NCI-H526 (cell line): ENCODE data around the gene WDFY4.
A peak's percentile ranks its signal among the peaks of the same experiment; 100 is the strongest.

Experiments
- DNase-seq, 2 experiments: peaks; one replicate each; lab custom pipeline; 2025; lab: John Stamatoyannopoulos, UW

The WDFY4 gene

DNA sequence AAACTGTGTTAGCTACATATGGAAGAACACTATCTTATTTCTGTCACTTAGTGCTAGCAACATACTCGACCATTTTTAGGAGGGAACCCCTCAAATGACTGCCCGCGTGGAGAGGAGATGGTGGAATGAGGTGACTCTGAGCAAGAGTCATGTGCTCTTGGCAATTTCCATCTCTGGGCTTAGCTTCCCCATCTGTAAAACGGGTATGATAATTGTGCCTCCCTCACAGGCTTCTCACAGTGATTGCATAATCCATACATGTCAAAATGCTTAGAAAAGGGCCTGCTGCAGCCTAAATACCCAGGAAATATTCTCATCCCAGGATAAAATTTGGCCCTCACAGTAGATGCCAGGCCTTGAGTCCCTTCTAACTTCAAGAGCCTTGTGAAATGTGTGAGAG, 86.6 kb downstream of the WDFY4 start:
- DNase-seq = no peak

GRCh38 chr10:48772059-48772458, 87.4 kb downstream of the WDFY4 start:
- no peak for DNase-seq

- DNase-seq = no peak
These were observed 88.9 kb downstream of the WDFY4 start for GRCh38 chr10:48773580-48773979.

DNA sequence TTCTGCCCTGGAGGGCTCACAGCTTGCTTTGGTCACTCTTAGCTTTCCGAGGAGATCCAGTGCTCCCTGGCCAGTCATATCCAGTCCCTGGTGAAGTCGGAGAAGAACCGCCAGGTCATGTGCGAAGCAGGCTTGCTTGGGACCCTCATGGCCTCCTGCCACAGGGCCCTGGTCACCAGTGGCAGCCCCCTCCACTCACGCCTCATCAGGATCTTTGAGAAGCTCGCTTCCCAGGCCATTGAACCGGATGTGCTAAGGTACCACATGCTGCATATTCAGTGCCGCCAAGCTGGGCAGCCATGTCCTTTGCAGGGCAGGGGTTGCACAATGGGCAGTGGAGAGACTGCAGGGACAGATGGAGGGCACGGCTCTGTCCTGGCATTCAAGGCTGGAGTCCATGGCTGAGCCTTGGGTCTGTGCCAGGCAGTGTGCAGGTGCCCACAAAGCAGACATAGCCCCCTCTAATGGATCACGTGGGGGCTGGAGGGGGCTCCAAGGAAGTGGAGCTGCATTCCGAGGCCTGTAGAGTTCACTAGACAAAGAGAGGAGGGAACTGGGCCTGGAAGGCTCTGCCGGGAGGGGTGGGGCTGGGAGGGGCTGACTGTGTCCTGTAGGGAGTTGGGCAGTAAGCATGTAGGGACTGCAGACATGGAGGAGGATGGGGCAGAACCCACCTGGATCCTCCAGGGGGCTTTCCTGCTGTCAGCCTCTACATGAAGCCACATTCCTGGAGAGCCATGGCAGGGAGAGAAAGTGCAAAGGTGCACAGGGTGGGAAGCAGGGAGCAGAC, 89.9 kb downstream of the WDFY4 start:
- DNase-seq = no peak

GRCh38 chr10:48775206-48775517, 90.5 kb downstream of the WDFY4 start:
- no peak for DNase-seq

DNA sequence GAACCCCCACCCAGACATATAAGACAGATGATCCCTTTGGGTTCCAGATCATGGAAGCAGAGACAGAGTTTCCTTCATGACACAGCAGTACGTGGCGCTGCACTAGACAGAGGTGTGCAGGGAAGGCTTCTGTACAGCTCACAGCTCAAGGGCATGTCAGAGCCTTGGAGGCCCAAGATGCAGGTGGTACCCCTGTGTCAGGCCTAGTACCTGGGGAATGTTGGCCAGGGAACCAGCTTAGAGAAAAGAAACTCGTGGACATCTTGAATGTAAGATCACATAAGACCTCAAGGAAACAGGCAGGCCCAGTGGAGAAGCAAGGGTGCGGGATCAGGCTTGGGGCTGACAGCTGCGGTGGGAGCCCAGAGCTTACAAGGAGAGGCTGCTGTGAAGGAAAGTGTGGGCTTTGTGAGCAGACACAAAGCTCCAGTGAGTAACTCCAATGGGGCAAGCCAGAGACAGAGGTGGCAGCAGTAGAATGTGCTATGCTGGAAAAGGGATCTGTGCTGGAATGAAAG, 91.4 kb downstream of the WDFY4 start:
- no peak for DNase-seq

- DNase-seq = no peak
These were observed 91.9 kb downstream of the WDFY4 start for GRCh38 chr10:48776528-48776927.

DNA sequence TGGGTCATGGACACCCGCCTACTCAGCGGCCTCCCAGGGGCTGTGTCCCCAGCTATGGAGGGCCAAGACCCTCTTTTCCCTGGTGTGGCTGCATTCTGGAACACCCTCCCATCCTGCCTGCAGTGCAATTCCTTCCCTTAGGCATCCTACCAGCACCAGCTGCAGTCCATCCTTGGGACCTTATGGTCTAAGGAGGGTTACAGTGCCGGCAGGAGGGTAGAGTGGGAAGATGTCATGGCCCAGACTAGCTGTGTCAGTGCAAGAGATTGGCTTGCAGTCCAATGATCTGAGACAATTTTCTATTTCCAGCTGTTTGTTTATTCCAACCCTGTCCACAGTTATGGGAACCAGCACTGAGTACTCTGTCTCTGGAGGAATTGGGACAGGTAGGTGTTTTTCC, 92.4 kb downstream of the WDFY4 start:
- no peak for DNase-seq

DNA sequence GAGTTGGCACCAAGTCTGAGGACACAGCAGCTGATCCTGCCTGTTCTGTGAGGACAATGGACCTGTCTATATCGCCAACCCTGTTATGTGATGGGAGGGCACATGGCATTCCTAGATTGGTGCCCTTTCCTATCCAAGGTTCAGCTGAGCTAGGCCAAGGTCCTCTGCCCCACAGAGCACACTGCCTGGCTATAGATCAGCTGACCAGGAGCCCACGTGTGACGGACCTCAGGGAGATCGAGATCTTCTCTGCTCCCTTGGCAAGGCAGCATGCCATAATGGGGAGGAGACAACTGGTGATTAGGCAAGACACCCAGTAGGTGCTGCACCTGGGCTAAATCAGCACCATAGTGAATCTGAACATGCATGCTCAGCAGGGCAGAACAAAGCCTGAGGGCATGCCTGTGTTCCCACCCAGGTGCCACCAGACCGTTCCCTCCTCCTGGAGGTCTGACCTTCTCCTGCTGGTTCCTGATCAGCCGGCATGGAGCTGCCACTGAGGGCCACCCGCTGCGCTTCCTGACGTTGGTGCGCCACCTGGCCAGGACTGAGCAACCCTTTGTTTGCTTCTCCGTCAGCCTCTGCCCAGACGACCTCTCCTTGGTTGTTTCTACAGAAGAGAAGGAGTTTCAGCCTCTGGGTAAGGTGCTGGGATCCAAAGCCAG, 93.7 kb downstream of the WDFY4 start:
- DNase-seq = no peak

DNA sequence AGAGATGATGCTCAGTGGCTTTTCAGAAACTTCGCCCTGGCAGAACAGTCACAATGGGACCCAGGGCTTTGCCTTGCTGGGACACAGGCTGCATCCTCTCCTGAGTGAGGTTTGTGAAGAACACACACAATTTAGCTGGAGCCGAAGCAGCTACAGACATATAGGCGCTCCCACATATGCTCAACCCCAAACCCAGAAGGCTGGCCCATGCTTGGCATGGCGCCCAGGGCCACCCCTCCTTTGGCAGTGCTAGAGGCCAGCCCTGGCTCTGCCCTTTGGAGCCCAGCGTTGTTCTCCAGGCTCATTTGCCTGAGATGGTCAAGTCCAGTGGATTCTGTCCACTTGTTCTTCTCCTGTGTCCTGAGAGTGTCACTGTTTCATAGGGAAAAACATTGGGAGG, 94.4 kb downstream of the WDFY4 start:
- DNase-seq = no peak

- no peak for DNase-seq
These were observed 95.0 kb downstream of the WDFY4 start for GRCh38 chr10:48779546-48780152.

GRCh38 chr10:48780341-48780740, 95.7 kb downstream of the WDFY4 start:
- no peak for DNase-seq

DNA sequence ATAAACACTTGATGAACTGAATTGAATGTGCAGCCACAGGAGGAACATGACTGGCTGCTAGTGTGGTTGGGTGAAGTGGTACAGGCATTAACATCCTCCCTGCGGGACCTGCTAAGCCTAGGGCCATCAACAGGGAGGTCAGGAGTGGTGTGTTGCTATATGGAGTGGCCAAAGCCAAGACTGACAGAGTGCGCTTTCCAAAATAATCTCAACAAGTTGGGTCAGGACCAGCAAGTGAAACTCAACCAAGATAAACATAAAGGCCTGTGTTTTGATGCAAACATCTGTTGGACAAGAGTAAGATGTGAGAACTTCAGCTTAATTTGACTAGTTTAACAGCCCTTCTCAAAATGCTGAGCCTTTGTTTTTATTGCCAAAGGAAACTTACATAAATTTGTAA, 97.7 kb downstream of the WDFY4 start:
- no peak for DNase-seq

- no peak for DNase-seq
These were observed 99.4 kb downstream of the WDFY4 start for GRCh38 chr10:48784031-48784430.

- no peak for DNase-seq
These were observed 101.1 kb downstream of the WDFY4 start for GRCh38 chr10:48785796-48786195.

GRCh38 chr10:48786606-48787282, 102.1 kb downstream of the WDFY4 start:
- DNase-seq = no peak

DNA sequence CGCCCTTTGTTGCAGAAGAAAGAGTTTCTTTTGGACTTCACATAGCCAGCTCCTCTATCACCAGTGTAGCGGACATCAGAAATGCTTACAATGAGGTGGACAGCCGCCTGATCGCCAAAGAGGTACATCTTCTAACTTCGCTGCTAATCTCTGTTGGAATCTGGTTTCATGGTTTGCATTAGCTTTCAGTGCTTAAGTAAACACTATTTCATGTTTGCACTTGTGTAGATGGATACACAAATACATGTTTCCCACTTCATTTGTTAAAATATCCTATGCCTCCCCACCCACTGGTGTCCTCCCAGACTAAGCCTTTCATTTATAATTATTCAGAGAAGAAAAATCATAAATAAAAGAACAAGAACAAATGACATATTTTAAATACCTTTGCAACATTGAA, 103.9 kb downstream of the WDFY4 start:
- DNase-seq = peak; percentile 6 to 25

DNA sequence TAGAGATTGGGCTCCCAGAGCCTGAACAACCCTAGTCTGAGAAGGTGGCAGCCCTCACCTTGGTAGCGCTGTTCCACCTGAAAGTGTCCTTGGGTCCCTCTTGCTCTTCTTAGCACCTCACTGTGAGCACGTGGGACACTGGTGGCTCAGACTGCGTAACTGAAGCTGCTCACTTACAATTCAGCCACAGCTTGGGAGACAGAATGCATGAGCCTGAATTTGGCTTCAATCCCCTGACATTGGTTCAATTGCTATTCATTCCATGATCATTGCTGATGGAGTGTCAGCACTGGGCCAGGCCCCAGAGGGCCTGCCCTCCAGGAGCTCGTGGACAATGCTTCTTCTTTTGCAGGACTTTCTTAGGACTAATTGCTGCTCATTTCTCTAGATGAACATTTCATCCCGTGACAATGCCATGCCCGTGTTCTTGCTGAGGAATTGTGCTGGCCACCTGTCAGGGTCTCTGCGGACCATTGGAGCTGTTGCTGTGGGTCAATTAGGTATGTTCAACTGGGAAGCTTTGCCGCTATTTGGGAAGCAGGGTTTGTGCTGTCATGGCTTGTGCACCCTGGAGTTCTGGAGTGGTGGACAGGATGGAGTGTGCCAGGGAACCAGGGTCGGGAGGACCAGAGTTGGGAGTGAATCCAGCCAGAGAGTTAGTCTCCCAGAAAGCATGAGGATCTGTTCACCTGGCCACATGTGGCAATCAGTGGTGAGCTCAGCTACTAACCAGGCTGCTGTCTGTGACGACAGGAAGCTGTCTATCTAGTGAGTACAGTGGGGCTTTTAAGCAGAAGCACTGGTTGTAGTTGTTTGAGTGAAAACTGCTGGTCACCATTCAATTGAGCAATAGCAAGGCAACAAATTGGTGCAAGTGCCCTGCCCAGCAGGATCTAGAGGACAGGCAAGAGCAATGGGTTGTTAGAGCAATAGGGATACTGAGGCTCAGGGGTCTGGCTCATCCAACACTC, 105.1 kb downstream of the WDFY4 start:
- DNase-seq = no peak

DNA sequence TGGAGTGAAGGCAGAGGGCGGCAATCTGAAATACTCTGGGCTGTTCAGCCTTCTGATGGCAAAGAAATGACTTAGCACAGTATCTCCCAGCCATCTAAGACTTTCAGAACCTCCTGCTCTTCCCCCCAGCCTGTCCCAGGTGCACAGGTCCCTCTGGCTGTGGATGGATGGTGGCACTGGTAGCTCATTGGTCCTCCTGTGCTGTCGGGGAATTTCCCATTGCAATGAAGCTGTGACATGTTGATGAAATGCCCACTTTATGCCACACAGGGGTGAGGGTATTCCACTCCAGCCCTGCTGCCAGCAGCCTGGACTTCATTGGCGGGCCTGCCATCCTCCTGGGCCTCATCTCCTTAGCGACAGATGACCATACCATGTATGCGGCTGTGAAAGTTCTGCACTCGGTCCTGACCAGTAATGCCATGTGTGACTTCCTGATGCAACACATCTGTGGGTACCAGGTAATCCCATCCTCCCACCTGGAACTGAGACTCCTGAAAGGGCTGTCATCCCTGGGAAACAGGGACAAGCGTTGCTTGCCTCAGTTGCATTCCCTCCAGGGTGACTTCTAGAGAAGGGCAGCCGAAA, 105.9 kb downstream of the WDFY4 start:
- no peak for DNase-seq

- no peak for DNase-seq
These were observed 106.7 kb downstream of the WDFY4 start for GRCh38 chr10:48791267-48791928.

DNA sequence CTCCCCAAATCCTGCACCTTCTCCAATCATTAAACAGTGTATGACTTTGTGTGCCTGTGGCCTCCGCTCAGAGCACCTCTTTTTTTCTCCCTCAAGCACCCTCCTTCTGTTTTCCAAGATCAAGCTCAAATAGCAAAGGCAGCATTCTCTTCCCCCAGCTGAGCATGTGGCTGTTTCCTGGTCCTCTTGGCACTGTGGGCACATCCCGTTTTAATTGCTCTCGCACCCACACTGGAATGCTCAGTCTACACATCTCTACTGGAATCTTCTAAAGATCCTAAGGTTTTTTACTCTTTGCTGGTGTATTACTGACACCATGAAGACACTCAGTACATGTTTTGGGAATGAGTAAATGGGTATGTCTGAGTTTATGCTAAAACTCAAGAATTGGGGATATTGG, 107.4 kb downstream of the WDFY4 start:
- no peak for DNase-seq
